SIG-M5 treated with dmso at 0.1 percent for 504 hours (cell line): ENCODE measurements around the gene ABI1.
"Not testable (repeated sequence)": the region's sequence is repeated elsewhere in the genome, so short reads cannot be mapped to it uniquely, and the experiment has no call there.

Experiments used
- DNase-seq: peaks from one replicate; lab custom pipeline; 2025; ENCODE audit not compliant: unreplicated experiment; lab: John Stamatoyannopoulos, UW

Gene ABI1

GRCh38 chr10:26805567-26806245 is 55.1 kb downstream of the ABI1 start:
- DNase-seq, result no peak

- DNase-seq, result no peak
These were observed 56.1 kb downstream of the ABI1 start for GRCh38 chr10:26804418-26805393.

GRCh38 chr10:26803849-26804248 is 56.9 kb downstream of the ABI1 start:
- no peak for DNase-seq

- DNase-seq, result no peak
These were observed 58.2 kb downstream of the ABI1 start for GRCh38 chr10:26802527-26802926.

- DNase-seq, result no peak
These were observed 58.9 kb downstream of the ABI1 start for GRCh38 chr10:26801831-26802230.

GRCh38 chr10:26801274-26801673 is 59.5 kb downstream of the ABI1 start:
- no peak for DNase-seq

- DNase-seq, result no peak
These were observed 60.3 kb downstream of the ABI1 start for GRCh38 chr10:26800468-26800867.

GRCh38 chr10:26799342-26799741 is 61.4 kb downstream of the ABI1 start:
- DNase-seq, result no peak

GRCh38 chr10:26798298-26798697 is 62.5 kb downstream of the ABI1 start:
- no peak for DNase-seq

GRCh38 chr10:26797340-26797739 is 63.4 kb downstream of the ABI1 start:
- DNase-seq, result no peak

GRCh38 chr10:26792758-26793495 is 67.8 kb downstream of the ABI1 start:
- no peak for DNase-seq

GRCh38 chr10:26790221-26790995 is 70.3 kb downstream of the ABI1 start:
- no peak for DNase-seq

- DNase-seq, result not testable (repeated sequence)
These were observed 71.0 kb downstream of the ABI1 start for GRCh38 chr10:26789779-26790178.

GRCh38 chr10:26787362-26787761 is 73.4 kb downstream of the ABI1 start:
- no peak for DNase-seq

- DNase-seq, result no peak
These were observed 79.0 kb downstream of the ABI1 start for GRCh38 chr10:26781797-26782196.

- DNase-seq, result peak; percentile 50
These were observed 79.8 kb downstream of the ABI1 start for GRCh38 chr10:26780793-26781601.

- no peak for DNase-seq
These were observed 80.5 kb downstream of the ABI1 start for GRCh38 chr10:26780106-26780792.

GRCh38 chr10:26779176-26779860 is 81.4 kb downstream of the ABI1 start:
- no peak for DNase-seq

GRCh38 chr10:26777686-26778085 is 83.1 kb downstream of the ABI1 start:
- no peak for DNase-seq
